Vagina (tissue), 2 donors: ENCODE measurements around the gene CDC42EP3. TPM values are rescaled to one million over a fixed set of nuclear protein-coding genes. Genes with fewer than 3 reads are reported as not detected.

ENCODE experiments used
- DNase-seq, 2 donors: peaks; one replicate each; pipeline ENCODE4 v3.0.0-alpha.2; 2017; ENCODE audit errors: extremely low spot score in 2 of 2
- H3K27ac ChIP-seq: fragments of 200-600 bp; sonication (generic); one replicate; pipeline ENCODE4 v1.5.1; 2019
- H3K27me3 ChIP-seq: fragments of 200-600 bp; sonication (generic); one replicate; pipeline ENCODE4 v1.5.1; 2019
- H3K36me3 ChIP-seq, 2 donors: fragments of 200-600 bp; sonication (generic); one replicate each; pipeline ENCODE4 v1.5.1; 2017 to 2019
- H3K4me1 ChIP-seq: fragments of 200-600 bp; sonication (generic); one replicate; pipeline ENCODE4 v1.5.1; 2019
- H3K4me3 ChIP-seq, 2 donors: fragments of 200-600 bp; sonication (generic); 1 replicate in 1 of 2; 2 replicates in 1 of 2; pipeline ENCODE4 v1.5.1; 2016 to 2019
- H3K9me3 ChIP-seq: fragments of 200-600 bp; sonication (generic); one replicate; pipeline ENCODE4 v1.5.1; 2019
- POLR2A ChIP-seq, 2 donors: fragments of 450-650 bp; IDR thresholded peaks; one replicate each; pipeline ENCODE4 v1.6.1; 2017; ENCODE audit warnings: antibody characterized with exemption in 2 of 2, mild to moderate bottlenecking in 2 of 2, moderate library complexity in 2 of 2
- POLR2AphosphoS5 ChIP-seq, 2 donors: sonication (generic); formaldehyde crosslinking; IDR thresholded peaks; one replicate each; pipeline ENCODE4 v1.9.0; 2017; ENCODE audit warnings: antibody characterized with exemption in 2 of 2, mild to moderate bottlenecking in 2 of 2, low read depth in 1 of 2; ENCODE audit not compliant: insufficient read depth in 1 of 2
- intact Hi-C: fragments of 100-400 bp; cut with DNase I; formaldehyde crosslinking; loops from one replicate; pipeline ENCODE4 v1.15.1; 2023
- total RNA-seq: library from RNA; depleted of rRNA; stranded (reverse); fragments of >200 nt; gene quantifications from one replicate; pipeline ENCODE4 v1.2.3, GENCODE V29; 2016
- TF ChIP-seq, protein P1 (sequence below), 3 experiments: fragments of 450-650 bp in 2 of 3; fragments of 200-600 bp in 1 of 3; sonication (generic) in 1 of 3; IDR thresholded peaks; one replicate each; pipeline ENCODE4 v1.5.1; 2017 to 2019; ENCODE audit warnings: antibody characterized with exemption in 3 of 3, mild to moderate bottlenecking in 2 of 3, moderate library complexity in 2 of 3

CDC42EP3 gene
- total RNA-seq, 1 donor from 2014 or later: 44.4 TPM

- Histone ChIP-seq H3K27ac (no peak overlapping the region), H3K4me3 (no peak overlapping the region), H3K36me3 (no peaks in the 10 kb centered on the region), H3K27me3 (no peaks in the 10 kb centered on the region), H3K4me1 (peaks cover 16% of the 10 kb centered on the region), H3K9me3 (no peaks in the 10 kb centered on the region)
- DNase-seq: no peak
- TF ChIP-seq POLR2AphosphoS5 (IDR thresholded peaks at IDR 0.05; ENCODE audit: insufficient read depth in 1 of 2, low read depth in 1 of 2) (no peak), POLR2A (IDR thresholded peaks at IDR 0.05) (no peak)
- TF ChIP-seq, protein P1, sequence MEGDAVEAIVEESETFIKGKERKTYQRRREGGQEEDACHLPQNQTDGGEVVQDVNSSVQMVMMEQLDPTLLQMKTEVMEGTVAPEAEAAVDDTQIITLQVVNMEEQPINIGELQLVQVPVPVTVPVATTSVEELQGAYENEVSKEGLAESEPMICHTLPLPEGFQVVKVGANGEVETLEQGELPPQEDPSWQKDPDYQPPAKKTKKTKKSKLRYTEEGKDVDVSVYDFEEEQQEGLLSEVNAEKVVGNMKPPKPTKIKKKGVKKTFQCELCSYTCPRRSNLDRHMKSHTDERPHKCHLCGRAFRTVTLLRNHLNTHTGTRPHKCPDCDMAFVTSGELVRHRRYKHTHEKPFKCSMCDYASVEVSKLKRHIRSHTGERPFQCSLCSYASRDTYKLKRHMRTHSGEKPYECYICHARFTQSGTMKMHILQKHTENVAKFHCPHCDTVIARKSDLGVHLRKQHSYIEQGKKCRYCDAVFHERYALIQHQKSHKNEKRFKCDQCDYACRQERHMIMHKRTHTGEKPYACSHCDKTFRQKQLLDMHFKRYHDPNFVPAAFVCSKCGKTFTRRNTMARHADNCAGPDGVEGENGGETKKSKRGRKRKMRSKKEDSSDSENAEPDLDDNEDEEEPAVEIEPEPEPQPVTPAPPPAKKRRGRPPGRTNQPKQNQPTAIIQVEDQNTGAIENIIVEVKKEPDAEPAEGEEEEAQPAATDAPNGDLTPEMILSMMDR (IDR thresholded peaks at IDR 0.05): no peak
- intact Hi-C loops: no loop called here
Measured at GRCh38 chr2:37692711-37693110, 21.3 kb upstream of the CDC42EP3 start.

- no peak for DNase-seq
- Histone ChIP-seq H3K36me3 (no peaks in the 10 kb centered on the region), H3K9me3 (no peaks in the 10 kb centered on the region), H3K4me3 (no peak overlapping the region), H3K27me3 (no peaks in the 10 kb centered on the region), H3K4me1 (peaks cover 16% of the 10 kb centered on the region), H3K27ac (no peak overlapping the region)
- intact Hi-C loops: no loop called here
- TF ChIP-seq, protein P1 (IDR thresholded peaks at IDR 0.05): no peak
- TF ChIP-seq POLR2A (IDR thresholded peaks at IDR 0.05): no peak
- TF ChIP-seq POLR2AphosphoS5 (IDR thresholded peaks at IDR 0.05; ENCODE audit: insufficient read depth in 1 of 2, low read depth in 1 of 2): no peak
Measured at GRCh38 chr2:37689751-37690150, 18.3 kb upstream of the CDC42EP3 start.

GRCh38 chr2:37688771-37689468 lies 17.5 kb upstream of the CDC42EP3 start:
- Histone ChIP-seq H3K36me3 (no peaks in the 10 kb centered on the region), H3K27ac (no peak overlapping the region), H3K27me3 (no peaks in the 10 kb centered on the region), H3K4me3 (no peak overlapping the region), H3K9me3 (no peaks in the 10 kb centered on the region), H3K4me1 (peaks cover 16% of the 10 kb centered on the region)
- intact Hi-C loops: no loop called here
- no peak for DNase-seq
- TF ChIP-seq POLR2A (IDR thresholded peaks at IDR 0.05) (no peak), POLR2AphosphoS5 (IDR thresholded peaks at IDR 0.05; ENCODE audit: insufficient read depth in 1 of 2, low read depth in 1 of 2) (no peak)
- TF ChIP-seq, protein P1 (IDR thresholded peaks at IDR 0.05): no peak

- Histone ChIP-seq H3K36me3 (no peaks in the 10 kb centered on the region), H3K4me3 (no peak overlapping the region), H3K9me3 (no peaks in the 10 kb centered on the region), H3K4me1 (peaks cover 16% of the 10 kb centered on the region), H3K27me3 (no peaks in the 10 kb centered on the region), H3K27ac (no peak overlapping the region)
- TF ChIP-seq POLR2AphosphoS5 (IDR thresholded peaks at IDR 0.05; ENCODE audit: insufficient read depth in 1 of 2, low read depth in 1 of 2) (no peak), POLR2A (IDR thresholded peaks at IDR 0.05) (no peak)
- TF ChIP-seq, protein P1 (IDR thresholded peaks at IDR 0.05): no peak
- no peak for DNase-seq
- intact Hi-C loops: no loop called here
Measured at GRCh38 chr2:37686792-37687526, 15.5 kb upstream of the CDC42EP3 start.

GRCh38 chr2:37684809-37685208 lies 13.4 kb upstream of the CDC42EP3 start:
- no peak for TF ChIP-seq POLR2A (IDR thresholded peaks at IDR 0.05)
- intact Hi-C loops: no loop called here
- Histone ChIP-seq H3K27ac (no peak overlapping the region), H3K27me3 (no peaks in the 10 kb centered on the region), H3K9me3 (no peaks in the 10 kb centered on the region), H3K36me3 (no peaks in the 10 kb centered on the region), H3K4me1 (peaks cover 13% of the 10 kb centered on the region), H3K4me3 (no peak overlapping the region)
- DNase-seq: no peak
